ENCODE results near the gene ATP1B1. TPM values are rescaled to one million over a fixed set of nuclear protein-coding genes. Genes with fewer than 3 reads are reported as not detected.
A peak's percentile ranks its signal among the peaks of the same experiment; 100 is the strongest.

The ATP1B1 gene
- total RNA-seq, 1 experiment from 2014 or later, result 44.4 TPM

DNA sequence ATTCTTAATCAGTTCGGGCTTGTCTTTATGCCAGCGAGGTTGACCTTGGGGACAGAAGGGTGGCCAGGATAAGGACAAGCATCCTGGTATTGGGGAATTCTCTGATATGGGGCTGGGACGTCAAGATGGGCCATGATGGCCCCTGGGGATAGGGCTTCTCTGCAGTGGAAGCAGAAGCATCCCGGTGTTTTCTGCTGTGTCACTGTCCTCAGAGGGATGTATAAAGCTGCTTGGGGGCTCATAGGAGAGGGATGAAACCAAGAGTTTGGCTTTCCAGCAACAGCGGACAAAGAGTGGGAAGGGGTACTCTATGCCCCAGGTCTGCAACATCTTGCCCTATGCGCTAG is 1.4 kb upstream of the ATP1B1 start:
- TF ChIP-seq, protein P1, sequence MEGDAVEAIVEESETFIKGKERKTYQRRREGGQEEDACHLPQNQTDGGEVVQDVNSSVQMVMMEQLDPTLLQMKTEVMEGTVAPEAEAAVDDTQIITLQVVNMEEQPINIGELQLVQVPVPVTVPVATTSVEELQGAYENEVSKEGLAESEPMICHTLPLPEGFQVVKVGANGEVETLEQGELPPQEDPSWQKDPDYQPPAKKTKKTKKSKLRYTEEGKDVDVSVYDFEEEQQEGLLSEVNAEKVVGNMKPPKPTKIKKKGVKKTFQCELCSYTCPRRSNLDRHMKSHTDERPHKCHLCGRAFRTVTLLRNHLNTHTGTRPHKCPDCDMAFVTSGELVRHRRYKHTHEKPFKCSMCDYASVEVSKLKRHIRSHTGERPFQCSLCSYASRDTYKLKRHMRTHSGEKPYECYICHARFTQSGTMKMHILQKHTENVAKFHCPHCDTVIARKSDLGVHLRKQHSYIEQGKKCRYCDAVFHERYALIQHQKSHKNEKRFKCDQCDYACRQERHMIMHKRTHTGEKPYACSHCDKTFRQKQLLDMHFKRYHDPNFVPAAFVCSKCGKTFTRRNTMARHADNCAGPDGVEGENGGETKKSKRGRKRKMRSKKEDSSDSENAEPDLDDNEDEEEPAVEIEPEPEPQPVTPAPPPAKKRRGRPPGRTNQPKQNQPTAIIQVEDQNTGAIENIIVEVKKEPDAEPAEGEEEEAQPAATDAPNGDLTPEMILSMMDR (conservative IDR thresholded peaks at IDR 0.05), result no peak
- no peak overlapping the region for H3K4ac ChIP-seq (ENCODE audit: low read depth, low read length)

More for the DNA sequence above, 1.4 kb upstream of the ATP1B1 start:
- Histone ChIP-seq H3K4me1 (ENCODE audit: insufficient read depth, low read length) (peaks cover 15% of the 10 kb centered on the region; the same call in 1 of the 2 replicates), H3K23me2 (ENCODE audit: insufficient read length, low read depth, low read length, poor library complexity, severe bottlenecking) (peaks cover 11% of the 10 kb centered on the region), H2AFZ (ENCODE audit: low read length) (no peak overlapping the region), H3K27me3 (ENCODE audit: insufficient read depth, low read length) (no peaks in the 10 kb centered on the region), H2BK20ac (ENCODE audit: low read depth, low read length, poor library complexity, severe bottlenecking) (no peak overlapping the region), H2BK120ac (ENCODE audit: low read depth, low read length, poor library complexity, severe bottlenecking) (no peak overlapping the region), H2AK5ac (ENCODE audit: insufficient read length, low read length) (no peak overlapping the region), H2BK5ac (ENCODE audit: insufficient read length, low read length) (no peak overlapping the region), H3K4me2 (ENCODE audit: insufficient read depth, insufficient read length, low read length) (peak overlapping the region; percentile 41), H3K18ac (ENCODE audit: insufficient read length, low read depth, low read length) (no peak overlapping the region), H4K91ac (ENCODE audit: insufficient read length, low read depth, low read length) (no peak overlapping the region), H3K56ac (ENCODE audit: insufficient read length, low read depth, low read length) (no peak overlapping the region), H3K9me3 (ENCODE audit: control insufficient read depth, low read depth, low read length) (no peaks in the 10 kb centered on the region), H4K8ac (replicated peaks; ENCODE audit: insufficient read length, low read depth, low read length) (no peak overlapping the region), H3K27ac (ENCODE audit: insufficient read length, low read depth, low read length) (no peak overlapping the region), H3K14ac (ENCODE audit: insufficient read depth, low read length) (no peak overlapping the region), H2BK15ac (ENCODE audit: low read depth, low read length) (no peak overlapping the region), H2BK12ac (ENCODE audit: insufficient read length, low read depth, low read length) (peak overlapping the region; percentile 2), H3K23ac (ENCODE audit: insufficient read length, low read depth, low read length) (no peak overlapping the region), H3K9ac (ENCODE audit: extremely low read depth, insufficient read length, low read length) (peak overlapping the region; percentile 67), H3K79me2 (ENCODE audit: insufficient read depth, low read length) (peaks cover 22% of the 10 kb centered on the region; the same call in 1 of the 2 replicates), H4K20me1 (ENCODE audit: control insufficient read depth, insufficient read depth, insufficient read length) (no peaks in the 10 kb centered on the region), H4K5ac (ENCODE audit: insufficient read length, low read depth, low read length) (no peak overlapping the region), H3T11ph (ENCODE audit: low read length) (no peak overlapping the region), H3K79me1 (ENCODE audit: insufficient read depth, low read depth, low read length, poor library complexity, severe bottlenecking) (no peaks in the 10 kb centered on the region)
- Mint-ChIP-seq H3K9me3 (no peaks in the 10 kb centered on the region; a peak in 1 of 5 replicates), H3K27ac (peak overlapping the region in 1 of 3 experiments; percentile 38; a peak in 3 of 7 replicates), H3K4me1 (peaks cover 47 to 50% of the 10 kb centered on the region in 2 experiments), H3K36me3 (ENCODE audit: insufficient read depth in 1 of 3, low read depth in 3 of 3) (peaks cover 0 to 4% (median 0%) of the 10 kb centered on the region in 3 experiments; a peak in 2 of 7 replicates), H3K4me3 (peak overlapping the region; percentile 77 to 80), H3K27me3 (ENCODE audit: low read depth) (peaks cover 5% of the 10 kb centered on the region)
- no CpG with 5 or more reads among the region's 6 CpGs for whole genome bisulfite sequencing (ENCODE audit: extremely low coverage, insufficient read length, low lambda C conversion rate)
- no peak for DNase-seq

Data from H9 (cell line).